Progenitor cell of endocrine pancreas (in vitro differentiated cells): ENCODE measurements around the gene COMMD3. TPM values are rescaled to one million over a fixed set of nuclear protein-coding genes. Genes with fewer than 3 reads are reported as not detected.

Experiments used
- DNase-seq: peaks from one replicate; pipeline ENCODE4 v3.0.0; 2021; ENCODE audit warnings: low spot score; ENCODE audit not compliant: unreplicated experiment
- H3K27ac Mint-ChIP-seq: 2 replicates; pipeline ENCODE4 v1.8.0; 2021; ENCODE audit warnings: mild to moderate bottlenecking, moderate library complexity, mixed read lengths
- H3K27me3 Mint-ChIP-seq: 2 replicates; pipeline ENCODE4 v1.8.0; 2021; ENCODE audit warnings: mixed read lengths
- H3K36me3 Mint-ChIP-seq: 2 replicates; pipeline ENCODE4 v1.8.0; 2022; ENCODE audit warnings: mixed read lengths; ENCODE audit not compliant: insufficient read depth
- H3K4me1 Mint-ChIP-seq: 2 replicates; pipeline ENCODE4 v1.8.0; 2021; ENCODE audit warnings: low read depth, mixed read lengths
- H3K4me3 Mint-ChIP-seq: 2 replicates; pipeline ENCODE4 v1.8.0; 2021; ENCODE audit warnings: low read depth, mild to moderate bottlenecking, moderate library complexity, mixed read lengths
- H3K9me3 Mint-ChIP-seq: 2 replicates; pipeline ENCODE4 v1.8.0; 2021; ENCODE audit warnings: low read depth, mixed read lengths
- long read RNA-seq: library from polyadenylated mRNA; unstranded; transcript quantifications from one replicate; pipeline ENCODE4 v2.0.0, GENCODE V29; 2020
- total RNA-seq: library from RNA; stranded (reverse); gene quantifications from 2 replicates; pipeline ENCODE4 v1.2.1, GENCODE V29; 2021
- TF ChIP-seq, protein P1 (sequence below): fragments of 200-600 bp; sonication (generic); IDR thresholded peaks from one replicate; pipeline ENCODE4 v1.5.0; 2021; ENCODE audit warnings: antibody characterized with exemption, mild to moderate bottlenecking; ENCODE audit not compliant: unreplicated experiment

Gene COMMD3
- total RNA-seq = 48.5 and 48.8 TPM in 2 replicates
- long read RNA-seq, transcript COMMD3-201 (8 exons, 1,342 nt) = major isoform, 26 of 58 reads
- long read RNA-seq, partial matches to known transcripts = 6 of 58 reads
- long read RNA-seq, other reads (novel, unspliced or antisense) = 19 of 58 reads

DNA sequence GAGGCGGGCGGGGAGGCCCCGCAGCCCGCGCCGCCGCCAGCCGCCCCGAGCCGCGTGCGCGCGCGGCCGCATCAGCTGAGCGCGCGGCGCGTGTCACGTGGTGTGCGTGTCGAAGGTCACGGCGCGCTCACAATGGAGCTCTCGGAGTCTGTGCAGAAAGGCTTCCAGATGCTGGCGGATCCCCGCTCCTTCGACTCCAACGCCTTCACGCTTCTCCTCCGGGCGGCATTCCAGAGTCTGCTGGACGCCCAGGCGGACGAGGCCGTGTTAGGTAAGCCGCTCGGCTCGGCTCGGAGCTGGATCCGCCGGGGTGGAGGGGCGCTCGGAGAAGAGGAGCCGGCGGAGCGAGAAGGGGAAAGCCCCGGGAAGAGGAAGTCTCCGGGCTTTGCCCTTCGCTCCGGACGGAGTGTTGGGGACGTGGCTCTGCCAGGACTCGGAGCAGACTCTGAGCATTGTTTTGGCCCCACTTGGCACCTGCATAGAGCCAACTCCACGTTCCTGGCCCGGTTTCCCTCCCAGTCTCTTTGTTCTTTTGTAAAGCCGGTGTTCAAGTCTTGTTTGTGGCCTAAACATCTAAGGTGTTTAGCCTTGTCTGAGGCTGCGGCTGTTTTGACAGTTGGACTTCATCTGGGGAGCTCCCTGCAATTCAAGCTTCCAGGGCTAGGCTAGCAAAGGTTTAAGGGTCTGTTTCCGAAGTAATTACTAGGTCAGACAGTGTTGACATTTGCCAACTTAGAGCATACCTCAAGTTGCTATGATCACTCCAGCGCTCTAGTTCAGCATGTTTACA is at the start of gene COMMD3:
TSS of gene COMMD3 (plus strand) at position 103 of the 790 bp plus-strand sequence. CDS start at position 133, 30 bp downstream.
- peaks cover 57% of the 10 kb centered on the region for H3K27me3 Mint-ChIP-seq
- peak; percentile 80 for DNase-seq
- peaks cover 16% of the 10 kb centered on the region for H3K4me1 Mint-ChIP-seq
- no peaks in the 10 kb centered on the region for H3K9me3 Mint-ChIP-seq
- peak within 1 kb of the TSS; percentile 84 for H3K4me3 Mint-ChIP-seq
- TF ChIP-seq, protein P1, sequence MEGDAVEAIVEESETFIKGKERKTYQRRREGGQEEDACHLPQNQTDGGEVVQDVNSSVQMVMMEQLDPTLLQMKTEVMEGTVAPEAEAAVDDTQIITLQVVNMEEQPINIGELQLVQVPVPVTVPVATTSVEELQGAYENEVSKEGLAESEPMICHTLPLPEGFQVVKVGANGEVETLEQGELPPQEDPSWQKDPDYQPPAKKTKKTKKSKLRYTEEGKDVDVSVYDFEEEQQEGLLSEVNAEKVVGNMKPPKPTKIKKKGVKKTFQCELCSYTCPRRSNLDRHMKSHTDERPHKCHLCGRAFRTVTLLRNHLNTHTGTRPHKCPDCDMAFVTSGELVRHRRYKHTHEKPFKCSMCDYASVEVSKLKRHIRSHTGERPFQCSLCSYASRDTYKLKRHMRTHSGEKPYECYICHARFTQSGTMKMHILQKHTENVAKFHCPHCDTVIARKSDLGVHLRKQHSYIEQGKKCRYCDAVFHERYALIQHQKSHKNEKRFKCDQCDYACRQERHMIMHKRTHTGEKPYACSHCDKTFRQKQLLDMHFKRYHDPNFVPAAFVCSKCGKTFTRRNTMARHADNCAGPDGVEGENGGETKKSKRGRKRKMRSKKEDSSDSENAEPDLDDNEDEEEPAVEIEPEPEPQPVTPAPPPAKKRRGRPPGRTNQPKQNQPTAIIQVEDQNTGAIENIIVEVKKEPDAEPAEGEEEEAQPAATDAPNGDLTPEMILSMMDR = no peak
- H3K36me3 Mint-ChIP-seq = no peaks in the 10 kb centered on the region
- H3K27ac Mint-ChIP-seq = peak within 1 kb of the TSS; percentile 93

DNA sequence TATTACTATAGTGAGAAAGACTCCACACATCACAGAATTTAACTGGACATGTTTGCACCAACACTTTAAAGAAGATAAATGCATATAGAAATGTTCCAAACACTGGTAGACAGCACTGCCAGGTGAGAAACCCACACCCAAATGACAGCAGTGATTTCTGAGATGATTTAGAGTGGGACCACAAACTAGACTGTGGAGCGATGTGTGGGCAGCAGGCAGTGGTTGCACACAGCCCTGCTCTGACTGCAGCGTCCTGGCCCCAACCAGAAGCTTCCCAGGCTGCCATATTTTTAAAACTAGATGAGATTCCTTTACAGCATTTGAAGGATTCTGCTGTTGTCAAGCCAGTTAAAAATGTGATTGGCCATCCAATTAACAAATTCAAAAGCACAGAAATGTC is 47.7 kb upstream of the COMMD3 start:
- Mint-ChIP-seq H3K9me3 (no peaks in the 10 kb centered on the region), H3K4me3 (no peak overlapping the region), H3K27me3 (peaks cover 29% of the 10 kb centered on the region), H3K27ac (no peak overlapping the region), H3K4me1 (no peaks in the 10 kb centered on the region), H3K36me3 (no peaks in the 10 kb centered on the region)
- TF ChIP-seq, protein P1 = no peak
- DNase-seq = no peak

DNA sequence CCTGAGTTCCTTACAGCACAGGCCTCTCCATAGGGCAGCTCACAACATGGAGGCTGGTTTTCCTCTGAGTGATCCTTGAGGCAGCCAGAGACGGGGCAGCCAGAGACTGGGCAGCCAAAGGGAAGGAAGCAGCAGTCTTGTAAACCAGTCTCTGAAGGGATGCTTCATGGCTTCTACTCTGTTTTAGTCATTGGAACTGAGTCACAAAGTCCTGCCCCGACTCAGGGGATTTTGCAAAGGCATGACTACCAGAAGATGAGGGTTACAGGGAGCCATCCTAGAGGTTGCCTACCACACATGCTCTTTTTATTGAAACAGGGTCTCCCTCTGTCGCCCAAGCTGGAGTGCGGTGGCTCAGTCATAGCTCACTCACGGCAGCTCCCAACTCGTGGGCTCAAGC is 44.4 kb upstream of the COMMD3 start:
- no peaks in the 10 kb centered on the region for H3K4me1 Mint-ChIP-seq
- H3K27ac Mint-ChIP-seq = no peak overlapping the region
- H3K36me3 Mint-ChIP-seq = no peaks in the 10 kb centered on the region

DNA sequence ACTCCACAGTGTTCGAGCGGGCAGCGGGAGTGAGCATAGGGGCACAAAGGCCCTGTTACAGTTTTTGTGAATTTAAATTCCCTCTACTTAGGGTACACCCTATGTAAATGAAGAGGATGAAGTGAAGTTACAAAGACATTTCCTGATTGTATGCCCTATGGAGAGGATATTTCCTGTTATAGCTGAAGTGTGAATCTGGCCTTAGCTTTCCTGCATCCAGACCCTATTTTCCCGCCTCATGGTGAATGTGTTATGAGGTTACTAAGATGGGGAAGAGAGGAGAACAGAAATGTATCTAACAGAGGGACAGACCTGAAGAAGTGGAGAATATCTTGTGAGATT is 37.8 kb upstream of the COMMD3 start:
- H3K4me3 Mint-ChIP-seq = no peak overlapping the region
- H3K27me3 Mint-ChIP-seq = peaks cover 22% of the 10 kb centered on the region
- no peaks in the 10 kb centered on the region for H3K9me3 Mint-ChIP-seq
- TF ChIP-seq, protein P1 = no peak
- H3K4me1 Mint-ChIP-seq = peaks cover 2% of the 10 kb centered on the region
- no peak for DNase-seq
- H3K36me3 Mint-ChIP-seq = no peaks in the 10 kb centered on the region
- H3K27ac Mint-ChIP-seq = no peak overlapping the region

More for the DNA sequence above, 44.4 kb upstream of the COMMD3 start:
- Mint-ChIP-seq H3K27me3 (peaks cover 10% of the 10 kb centered on the region), H3K9me3 (no peaks in the 10 kb centered on the region), H3K4me3 (no peak overlapping the region)
- DNase-seq = no peak
- TF ChIP-seq, protein P1 = no peak

DNA sequence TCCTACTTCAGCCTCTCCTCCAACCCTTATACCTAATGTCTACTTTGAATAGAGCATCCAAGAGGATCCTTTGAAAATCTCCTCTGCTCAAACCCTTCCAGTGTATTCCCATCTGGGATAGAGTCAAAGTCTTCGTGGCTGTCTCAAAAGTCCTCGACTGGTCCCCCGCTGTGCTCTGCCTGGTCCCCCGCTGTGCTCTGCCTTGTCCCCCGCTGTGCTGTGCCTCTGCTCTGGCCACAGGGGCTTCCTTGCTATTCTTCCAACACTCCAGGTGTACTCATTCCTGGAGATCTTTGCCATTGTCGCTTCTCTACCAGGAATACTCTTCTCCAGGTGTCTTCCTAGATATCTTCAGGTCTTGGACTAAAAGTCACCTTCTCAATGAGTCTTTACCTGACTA is 36.1 kb upstream of the COMMD3 start:
- no peak for DNase-seq
- H3K27ac Mint-ChIP-seq = no peak overlapping the region
- H3K27me3 Mint-ChIP-seq = peaks cover 22% of the 10 kb centered on the region
- no peaks in the 10 kb centered on the region for H3K36me3 Mint-ChIP-seq
- peaks cover 2% of the 10 kb centered on the region for H3K4me1 Mint-ChIP-seq
- no peaks in the 10 kb centered on the region for H3K9me3 Mint-ChIP-seq
- TF ChIP-seq, protein P1 = no peak
- H3K4me3 Mint-ChIP-seq = no peak overlapping the region
